ENCODE data around the gene EPHA7. TPM values are rescaled to one million over a fixed set of nuclear protein-coding genes. Genes with fewer than 3 reads are reported as not detected.

EPHA7 gene
- polyA plus RNA-seq, 1 experiment, result not detected

- Histone ChIP-seq H3K27me3 (ENCODE audit: control insufficient read depth, insufficient read depth, low read length) (no peaks in the 10 kb centered on the region), H3K36me3 (ENCODE audit: control insufficient read depth, insufficient read depth, low read length) (no peaks in the 10 kb centered on the region), H3K4me3 (ENCODE audit: low read depth, low read length) (no peak overlapping the region)
- DNase-seq (ENCODE audit: low read depth), result no peak
- ChIA-PET POLR2A (no interaction called here), CTCF (no interaction called here)
- TF ChIP-seq, protein P1, sequence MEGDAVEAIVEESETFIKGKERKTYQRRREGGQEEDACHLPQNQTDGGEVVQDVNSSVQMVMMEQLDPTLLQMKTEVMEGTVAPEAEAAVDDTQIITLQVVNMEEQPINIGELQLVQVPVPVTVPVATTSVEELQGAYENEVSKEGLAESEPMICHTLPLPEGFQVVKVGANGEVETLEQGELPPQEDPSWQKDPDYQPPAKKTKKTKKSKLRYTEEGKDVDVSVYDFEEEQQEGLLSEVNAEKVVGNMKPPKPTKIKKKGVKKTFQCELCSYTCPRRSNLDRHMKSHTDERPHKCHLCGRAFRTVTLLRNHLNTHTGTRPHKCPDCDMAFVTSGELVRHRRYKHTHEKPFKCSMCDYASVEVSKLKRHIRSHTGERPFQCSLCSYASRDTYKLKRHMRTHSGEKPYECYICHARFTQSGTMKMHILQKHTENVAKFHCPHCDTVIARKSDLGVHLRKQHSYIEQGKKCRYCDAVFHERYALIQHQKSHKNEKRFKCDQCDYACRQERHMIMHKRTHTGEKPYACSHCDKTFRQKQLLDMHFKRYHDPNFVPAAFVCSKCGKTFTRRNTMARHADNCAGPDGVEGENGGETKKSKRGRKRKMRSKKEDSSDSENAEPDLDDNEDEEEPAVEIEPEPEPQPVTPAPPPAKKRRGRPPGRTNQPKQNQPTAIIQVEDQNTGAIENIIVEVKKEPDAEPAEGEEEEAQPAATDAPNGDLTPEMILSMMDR (IDR thresholded peaks at IDR 0.05; ENCODE audit: insufficient read depth, low read depth, low read length), result no peak
Observed at GRCh38 chr6:93319304-93319703, 100.1 kb downstream of the EPHA7 start.

- POLR2A ChIA-PET, result no interaction called here
- H3K27me3 ChIP-seq (ENCODE audit: control insufficient read depth, insufficient read depth, low read length), result no peaks in the 10 kb centered on the region
- DNase-seq (ENCODE audit: low read depth), result no peak
- CTCF ChIA-PET, result no interaction called here
- TF ChIP-seq, protein P1 (IDR thresholded peaks at IDR 0.05; ENCODE audit: insufficient read depth, low read depth, low read length), result no peak
- no peaks in the 10 kb centered on the region for H3K36me3 ChIP-seq (ENCODE audit: control insufficient read depth, insufficient read depth, low read length)
- no peak overlapping the region for H3K4me3 ChIP-seq (ENCODE audit: low read depth, low read length)
Observed at GRCh38 chr6:93318121-93318520, 101.2 kb downstream of the EPHA7 start.

DNA sequence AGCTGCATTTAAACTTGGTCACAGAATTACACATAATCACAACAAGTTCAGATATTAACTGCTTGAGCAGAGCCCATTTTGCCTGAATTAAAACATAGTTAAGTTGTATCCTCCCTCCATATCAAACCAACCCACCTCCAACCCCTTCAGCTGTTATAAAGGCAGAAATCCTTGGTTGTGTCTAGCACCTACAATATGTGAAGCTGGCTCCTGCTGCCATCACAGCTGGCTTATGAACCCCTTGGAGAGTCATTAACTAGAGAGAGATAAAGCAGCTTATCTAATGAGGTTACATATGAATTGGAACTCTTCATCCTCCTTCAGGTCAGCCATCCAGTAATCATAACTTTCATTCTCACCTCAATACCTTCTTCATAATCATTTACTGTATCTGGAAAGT, 101.8 kb downstream of the EPHA7 start:
- no peak overlapping the region for H3K4me3 ChIP-seq (ENCODE audit: low read depth, low read length)
- no peaks in the 10 kb centered on the region for H3K36me3 ChIP-seq (ENCODE audit: control insufficient read depth, insufficient read depth, low read length)
- ChIA-PET POLR2A (no interaction called here), CTCF (no interaction called here)
- no peaks in the 10 kb centered on the region for H3K27me3 ChIP-seq (ENCODE audit: control insufficient read depth, insufficient read depth, low read length)
- TF ChIP-seq, protein P1 (IDR thresholded peaks at IDR 0.05; ENCODE audit: insufficient read depth, low read depth, low read length), result no peak
- DNase-seq (ENCODE audit: low read depth), result no peak

- TF ChIP-seq, protein P1 (IDR thresholded peaks at IDR 0.05; ENCODE audit: insufficient read depth, low read depth, low read length), result no peak
- H3K36me3 ChIP-seq (ENCODE audit: control insufficient read depth, insufficient read depth, low read length), result no peaks in the 10 kb centered on the region
- ChIA-PET CTCF (no interaction called here), POLR2A (no interaction called here)
- no peak for DNase-seq (ENCODE audit: low read depth)
- no peak overlapping the region for H3K4me3 ChIP-seq (ENCODE audit: low read depth, low read length)
- H3K27me3 ChIP-seq (ENCODE audit: control insufficient read depth, insufficient read depth, low read length), result no peaks in the 10 kb centered on the region
Observed at GRCh38 chr6:93307505-93308409, 111.6 kb downstream of the EPHA7 start.

DNA sequence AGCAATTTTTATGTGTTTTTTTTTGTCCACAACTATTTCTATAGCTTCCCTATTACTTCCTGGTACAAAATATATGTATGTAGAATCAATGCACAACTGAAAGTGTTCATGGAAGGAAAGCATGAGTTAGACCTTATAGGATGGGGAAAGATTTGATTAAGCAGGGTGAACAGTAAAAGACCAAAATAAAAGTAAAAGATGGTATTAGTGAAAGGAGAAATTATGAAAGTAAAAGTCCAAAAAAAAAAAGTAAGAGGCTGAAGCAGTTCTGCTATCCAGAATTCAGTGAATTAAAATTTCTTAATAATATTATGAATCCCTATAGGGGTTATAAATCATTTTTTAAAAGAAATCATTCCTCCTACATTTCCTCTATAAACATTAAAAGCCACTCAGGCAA, 114.3 kb downstream of the EPHA7 start:
- no peaks in the 10 kb centered on the region for H3K27me3 ChIP-seq (ENCODE audit: control insufficient read depth, insufficient read depth, low read length)
- TF ChIP-seq, protein P1 (IDR thresholded peaks at IDR 0.05; ENCODE audit: insufficient read depth, low read depth, low read length), result no peak
- CTCF ChIA-PET, result no interaction called here
- H3K36me3 ChIP-seq (ENCODE audit: control insufficient read depth, insufficient read depth, low read length), result no peaks in the 10 kb centered on the region
- POLR2A ChIA-PET, result no interaction called here
- no peak for DNase-seq (ENCODE audit: low read depth)
- no peak overlapping the region for H3K4me3 ChIP-seq (ENCODE audit: low read depth, low read length)

Measured in BJ (cell line).